GM12801 (cell line): ENCODE measurements around the gene CRYZL1.

ENCODE experiments used
- CTCF ChIP-seq: IDR thresholded peaks from one replicate; pipeline ENCODE4 v1.5.1; 2011; ENCODE audit warnings: control low read depth; ENCODE audit not compliant: insufficient read length; ENCODE audit errors: extremely low read depth

The CRYZL1 gene

GRCh38 chr21:33684068-33684467, 42.5 kb upstream of the CRYZL1 start:
- TF ChIP-seq CTCF: no peak

- no peak for TF ChIP-seq CTCF
Measured at GRCh38 chr21:33682992-33683627, 41.6 kb upstream of the CRYZL1 start.

GRCh38 chr21:33680870-33681269, 39.3 kb upstream of the CRYZL1 start:
- TF ChIP-seq CTCF: no peak

DNA sequence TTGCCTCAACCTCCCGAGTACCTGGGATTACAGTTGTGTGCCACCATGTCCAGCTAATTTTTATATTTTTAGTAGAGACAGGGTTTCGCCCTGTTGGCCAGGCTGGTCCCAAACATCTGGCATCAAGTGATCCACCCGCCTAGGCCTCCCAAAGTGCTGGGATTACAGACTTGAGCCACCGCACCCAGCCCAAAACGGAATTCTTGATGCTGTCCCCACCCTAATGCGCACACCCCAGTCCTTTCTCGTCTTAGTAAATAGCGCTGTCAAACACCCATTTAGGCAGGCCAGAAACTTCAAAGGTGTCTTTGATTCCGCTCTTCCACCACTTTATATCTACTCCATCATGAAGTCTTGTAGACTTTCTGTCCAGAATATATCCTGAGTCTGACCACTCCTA, 35.9 kb upstream of the CRYZL1 start:
- TF ChIP-seq CTCF: no peak

DNA sequence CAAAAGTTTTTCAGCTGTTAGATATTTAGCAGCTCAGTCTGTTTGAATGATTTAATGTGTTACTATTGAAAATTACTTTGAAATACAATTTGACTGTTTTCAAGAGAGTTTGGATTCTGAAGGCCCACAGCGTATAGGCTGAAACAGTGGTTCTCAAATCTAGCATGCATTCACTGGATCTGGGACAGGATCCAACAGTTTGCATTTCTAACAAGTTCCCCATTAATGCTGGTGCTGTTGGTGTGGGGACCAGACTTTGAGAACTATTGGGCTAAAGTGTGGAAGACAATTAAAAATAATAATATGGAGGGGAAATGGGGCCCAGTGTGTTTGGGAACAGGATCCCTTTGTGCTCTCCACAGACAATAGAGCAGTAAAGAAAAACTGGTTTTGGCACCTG, 32.7 kb upstream of the CRYZL1 start:
- TF ChIP-seq CTCF: no peak

GRCh38 chr21:33673473-33673872, 31.9 kb upstream of the CRYZL1 start:
- TF ChIP-seq CTCF: no peak

DNA sequence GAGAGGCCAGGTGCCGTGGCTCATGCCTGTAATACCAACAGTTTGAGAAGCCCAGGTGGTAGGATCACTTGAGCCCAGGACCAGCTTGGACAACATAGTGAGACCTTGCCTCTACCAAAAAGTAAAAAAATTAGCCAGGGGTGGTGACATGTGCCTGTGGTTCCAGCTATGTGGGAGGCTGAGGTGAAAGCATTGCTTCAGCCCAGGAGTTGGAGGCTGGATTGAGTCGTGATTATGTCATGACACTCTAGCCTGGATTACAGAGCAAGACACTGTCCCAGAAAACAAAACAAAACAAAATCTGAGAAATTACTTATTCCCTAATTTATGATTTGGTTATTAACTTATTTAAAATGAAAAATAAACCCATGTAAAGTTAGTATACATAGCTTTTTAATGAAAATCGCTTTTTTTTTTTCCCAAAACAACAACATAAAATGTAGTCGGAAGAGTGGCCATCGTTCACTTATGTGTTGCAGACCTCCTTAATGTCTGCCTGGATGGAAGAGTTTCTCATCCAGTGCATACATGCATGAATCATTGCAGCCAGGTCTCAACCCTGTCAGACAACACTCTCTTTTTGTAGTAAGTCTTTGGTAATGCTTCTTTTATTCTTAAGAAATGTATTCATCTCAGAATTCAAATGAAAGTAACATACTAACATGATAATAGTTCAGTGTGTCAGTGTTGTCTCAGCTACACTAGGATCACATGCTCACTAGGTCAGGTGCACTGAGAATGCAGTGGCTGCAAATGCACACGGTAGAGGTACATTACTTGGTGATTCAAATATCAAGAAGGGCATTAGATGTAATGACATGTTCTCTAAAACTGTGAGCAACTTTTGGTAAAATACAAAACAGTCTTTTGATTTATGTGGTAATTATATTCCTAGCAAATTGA, 28.8 kb upstream of the CRYZL1 start:
- no peak for TF ChIP-seq CTCF
